Left ventricle myocardium superior (tissue), 1 donor: Measurements from ENCODE around the gene PLA2G2D. TPM values are rescaled to one million over a fixed set of nuclear protein-coding genes. Genes with fewer than 3 reads are reported as not detected.

Source experiments
- ATAC-seq: fragments of 200-7000 bp; cut with Tn5 transposase; one replicate; pipeline ENCODE4 v1.9.1; 2020; ENCODE audit warnings: mild to moderate bottlenecking, moderate library complexity
- DNase-seq: peaks from one replicate; pipeline ENCODE4 v3.0.0-alpha.2; 2020
- intact Hi-C: fragments of 100-400 bp; cut with micrococcal nuclease; formaldehyde crosslinking; loops from one replicate; pipeline ENCODE4 v1.11.0; 2022
- total RNA-seq: library from RNA; stranded (reverse); fragmentation: NEBNext Ultra II Directional; extraction: Animal tissue kit (Norgen Biotek cat#: 25700); gene quantifications from one replicate; pipeline ENCODE4 v1.2.1, GENCODE V29; 2021
- donor health status: DM: no; HTN: yes; CAD: no; lungs with severe emphysema.

The PLA2G2D gene
- total RNA-seq, 1 donor from 2014 or later: not detected

DNA sequence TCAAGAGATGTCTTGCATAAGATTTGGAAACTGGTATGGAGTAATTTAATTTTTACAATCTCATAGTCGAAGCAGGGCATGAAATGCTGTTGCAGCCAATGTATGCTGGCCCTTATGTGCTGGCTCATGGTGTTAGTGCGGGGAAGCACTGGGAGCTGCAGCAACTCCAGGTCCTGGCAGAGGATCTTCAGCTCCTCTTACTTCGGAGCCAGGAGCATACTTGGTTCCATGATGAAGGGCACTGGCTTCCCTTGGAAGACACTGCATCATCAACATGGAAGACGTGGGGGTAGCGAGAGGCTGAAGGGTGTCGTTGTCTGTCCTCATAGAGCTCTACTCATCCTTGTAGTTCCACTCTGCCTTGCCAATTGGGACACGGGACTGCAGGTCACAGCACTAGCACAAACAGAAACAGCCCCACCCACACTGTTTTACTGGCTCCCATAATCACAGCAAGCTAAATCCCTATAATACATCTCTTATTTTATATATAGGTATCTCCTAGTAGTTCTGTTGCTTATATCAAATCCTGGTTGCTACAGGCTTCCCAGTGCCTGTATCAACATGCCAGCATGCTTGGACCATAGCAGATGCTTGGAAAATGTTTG lies 22.4 kb downstream of the PLA2G2D start:
- DNase-seq: no peak
- ATAC-seq: no peak
- intact Hi-C loops: loop anchor here (5.0 kb wide), 1 partner anchor 55 kb away; no protein-coding TSS in a partner anchor

DNA sequence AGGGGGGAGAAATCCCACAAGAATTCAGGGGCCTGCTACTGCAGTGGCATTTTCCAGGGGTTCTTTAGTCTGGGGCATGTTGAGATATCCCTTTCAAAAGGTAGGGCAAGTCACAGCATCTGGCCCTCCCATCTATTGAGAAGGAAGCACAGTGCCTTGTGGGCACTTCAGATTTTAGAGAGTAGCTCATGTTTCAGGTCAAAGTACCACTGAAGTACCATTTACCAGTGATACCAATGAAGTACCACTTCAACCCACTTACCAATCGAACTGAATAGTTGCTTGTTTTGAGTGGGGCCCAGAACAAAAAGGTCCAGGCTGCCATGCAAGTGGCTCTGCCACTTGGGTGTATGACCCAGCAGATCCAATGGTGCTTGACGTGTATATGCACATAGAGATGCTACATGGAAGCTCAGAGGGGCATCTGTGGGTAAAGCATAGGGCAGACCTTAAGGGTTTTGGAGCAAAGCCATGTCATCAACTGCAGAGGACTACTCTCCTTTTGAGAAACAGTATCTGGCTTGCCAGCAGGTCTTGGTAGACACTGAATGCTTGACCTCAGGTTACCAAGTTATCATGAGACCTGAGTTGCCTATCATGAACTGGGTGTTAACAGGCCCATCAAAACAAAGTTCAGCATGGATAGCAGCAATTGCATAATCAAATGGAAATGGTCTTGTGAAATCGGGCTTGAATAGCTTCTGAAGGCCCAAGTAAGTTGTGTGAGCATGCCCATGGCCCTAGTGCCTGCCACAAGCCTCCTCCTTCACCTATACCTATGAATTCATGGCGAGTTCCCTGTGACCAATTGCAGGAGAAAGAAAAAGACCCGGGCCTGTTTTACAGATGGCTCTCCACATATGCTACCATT lies 23.5 kb downstream of the PLA2G2D start:
- no peak for DNase-seq
- intact Hi-C loops: loop anchor here (5.0 kb wide), 1 partner anchor 57 kb away; no protein-coding TSS in a partner anchor
- ATAC-seq: no peak

DNA sequence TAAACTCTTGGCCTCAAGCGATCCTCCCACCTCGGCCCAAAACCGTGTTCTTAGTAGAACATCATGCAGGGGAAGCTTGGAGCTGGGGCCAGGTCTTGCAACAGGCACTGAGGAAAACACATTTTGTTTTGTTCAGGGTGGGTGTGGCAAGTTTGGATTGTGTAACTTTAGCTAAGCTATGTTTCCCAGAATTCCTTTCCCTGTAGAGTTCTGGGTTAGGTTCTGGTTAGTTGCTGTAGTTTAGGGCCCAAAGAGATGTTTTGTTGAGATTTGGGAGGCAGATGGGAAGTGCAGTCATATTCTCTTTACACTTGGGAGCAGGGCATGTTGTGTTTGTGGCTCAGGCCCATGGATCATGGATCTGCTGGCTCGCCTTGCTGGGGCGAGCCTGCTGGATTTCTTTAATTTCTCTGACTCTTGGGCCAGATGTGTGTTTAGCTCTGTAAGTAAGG lies 25.4 kb downstream of the PLA2G2D start:
- intact Hi-C loops: no loop called here
- DNase-seq: peak; percentile 81
- peak; percentile 84 for ATAC-seq

DNA sequence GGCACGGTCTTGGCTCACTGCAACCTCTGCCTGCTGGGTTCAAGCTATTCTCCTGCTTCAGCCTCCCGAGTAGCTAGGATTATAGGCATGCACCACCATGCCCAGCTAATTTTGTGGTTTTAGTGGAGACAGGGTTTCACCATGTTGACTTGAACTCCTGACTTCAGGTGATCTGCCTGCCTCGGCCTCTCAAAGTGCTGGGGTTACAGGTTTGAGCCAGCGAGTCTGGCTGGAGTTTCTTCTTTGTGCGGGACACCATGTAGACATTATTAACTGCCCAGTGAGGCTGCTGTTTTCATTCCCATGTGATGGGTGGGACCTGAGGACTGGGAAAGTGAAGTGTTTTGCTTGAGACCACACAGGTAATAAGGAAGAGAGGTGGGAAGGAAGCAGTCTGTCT lies 26.0 kb downstream of the PLA2G2D start:
- DNase-seq (no peak), ATAC-seq (no peak)
- intact Hi-C loops: no loop called here

DNA sequence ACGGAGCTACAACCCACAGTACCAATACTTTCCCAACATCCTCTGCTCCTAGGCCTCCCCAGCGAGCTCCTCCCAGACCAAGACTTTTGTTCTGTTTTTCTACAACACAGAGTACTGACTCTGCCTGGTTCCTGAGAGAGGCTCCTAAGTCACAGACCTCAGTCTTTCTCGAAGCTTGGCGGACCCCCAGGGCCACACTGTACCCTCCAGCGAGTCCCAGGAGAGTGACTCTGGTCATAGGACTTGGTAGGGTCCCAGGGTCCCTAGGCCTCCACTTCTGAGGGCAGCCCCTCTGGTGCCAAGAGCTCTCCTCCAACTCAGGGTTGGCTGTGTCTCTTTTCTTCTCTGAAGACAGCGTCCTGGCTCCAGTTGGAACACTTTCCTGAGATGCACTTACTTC lies 28.7 kb downstream of the PLA2G2D start:
- intact Hi-C loops: no loop called here
- no peak for ATAC-seq
- no peak for DNase-seq

GRCh38 chr1:20090119-20090518 lies 29.2 kb downstream of the PLA2G2D start:
- ATAC-seq: no peak
- intact Hi-C loops: no loop called here
- no peak for DNase-seq

DNA sequence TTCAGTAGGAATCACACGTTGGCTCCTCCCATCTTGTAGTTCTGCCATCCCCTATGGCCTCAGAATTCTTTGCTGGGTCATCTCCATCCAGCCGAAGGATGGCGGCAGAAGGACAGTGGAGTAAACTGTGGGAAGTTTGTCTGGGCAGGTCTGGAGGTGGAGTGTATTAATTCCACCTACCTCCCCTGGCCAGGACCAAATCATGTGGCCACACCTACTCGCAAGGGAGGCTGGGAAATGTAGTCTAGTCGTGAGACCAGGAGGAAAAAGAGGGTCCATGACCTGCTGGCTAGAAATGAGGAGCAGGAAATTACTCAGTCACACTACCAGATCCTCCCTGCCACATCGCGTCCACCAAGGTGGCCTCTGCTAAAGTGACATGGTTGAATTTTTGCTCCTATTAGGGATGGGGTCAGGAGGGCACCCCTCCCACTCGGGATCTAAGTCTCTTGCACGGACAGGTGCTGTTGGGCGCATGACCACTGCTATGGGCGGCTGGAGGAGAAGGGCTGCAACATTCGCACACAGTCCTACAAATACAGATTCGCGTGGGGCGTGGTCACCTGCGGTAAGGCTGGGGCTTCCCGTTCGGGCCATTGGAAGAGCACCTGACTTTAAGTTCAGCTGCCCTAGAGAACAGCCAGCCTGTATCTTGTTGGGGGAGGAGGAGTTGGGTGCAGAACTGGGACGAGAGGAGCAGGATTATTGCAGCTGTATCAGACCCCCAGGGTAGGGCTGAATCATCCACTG lies 29.8 kb downstream of the PLA2G2D start:
- DNase-seq (no peak), ATAC-seq (no peak)
- intact Hi-C loops: no loop called here

DNA sequence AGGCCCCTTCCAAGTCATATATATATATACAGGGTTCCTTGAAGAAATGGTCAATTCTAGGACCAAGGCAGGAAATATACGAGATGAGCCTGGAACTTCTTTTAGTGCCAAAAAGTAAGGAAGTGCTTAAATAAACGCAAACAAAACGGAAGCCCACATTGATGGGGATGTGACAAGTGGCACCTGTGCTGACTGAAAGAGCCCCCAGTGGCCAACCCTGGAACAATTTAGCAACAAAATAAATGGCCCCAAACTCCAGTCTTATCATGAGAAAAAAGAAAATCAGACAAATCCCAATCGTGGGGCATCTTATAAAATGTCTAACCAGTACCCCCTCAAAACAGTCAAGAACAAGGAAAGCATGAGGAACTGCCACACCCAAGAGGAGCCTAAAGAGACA lies 31.7 kb downstream of the PLA2G2D start:
- intact Hi-C loops: no loop called here
- DNase-seq: no peak
- ATAC-seq: no peak

DNA sequence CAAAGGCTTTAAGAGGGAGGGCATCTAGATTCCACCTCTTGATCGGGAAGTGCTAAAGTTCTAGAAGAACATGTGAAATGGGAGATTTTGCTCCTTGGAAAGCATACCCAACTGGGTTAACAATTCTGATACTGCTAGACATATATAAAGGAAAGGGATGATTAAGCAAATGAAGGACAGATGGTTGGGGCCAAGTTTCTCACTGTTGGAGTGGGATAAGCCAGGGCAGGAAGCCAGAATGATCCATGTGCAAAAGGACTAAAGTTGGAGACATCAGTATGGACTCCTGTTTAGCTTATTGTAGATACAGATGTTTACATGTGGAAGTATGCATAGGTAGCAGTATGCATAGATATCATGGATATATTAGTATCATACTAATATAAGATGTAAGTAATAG lies 32.5 kb downstream of the PLA2G2D start:
- ATAC-seq: no peak
- no peak for DNase-seq
- intact Hi-C loops: no loop called here

DNA sequence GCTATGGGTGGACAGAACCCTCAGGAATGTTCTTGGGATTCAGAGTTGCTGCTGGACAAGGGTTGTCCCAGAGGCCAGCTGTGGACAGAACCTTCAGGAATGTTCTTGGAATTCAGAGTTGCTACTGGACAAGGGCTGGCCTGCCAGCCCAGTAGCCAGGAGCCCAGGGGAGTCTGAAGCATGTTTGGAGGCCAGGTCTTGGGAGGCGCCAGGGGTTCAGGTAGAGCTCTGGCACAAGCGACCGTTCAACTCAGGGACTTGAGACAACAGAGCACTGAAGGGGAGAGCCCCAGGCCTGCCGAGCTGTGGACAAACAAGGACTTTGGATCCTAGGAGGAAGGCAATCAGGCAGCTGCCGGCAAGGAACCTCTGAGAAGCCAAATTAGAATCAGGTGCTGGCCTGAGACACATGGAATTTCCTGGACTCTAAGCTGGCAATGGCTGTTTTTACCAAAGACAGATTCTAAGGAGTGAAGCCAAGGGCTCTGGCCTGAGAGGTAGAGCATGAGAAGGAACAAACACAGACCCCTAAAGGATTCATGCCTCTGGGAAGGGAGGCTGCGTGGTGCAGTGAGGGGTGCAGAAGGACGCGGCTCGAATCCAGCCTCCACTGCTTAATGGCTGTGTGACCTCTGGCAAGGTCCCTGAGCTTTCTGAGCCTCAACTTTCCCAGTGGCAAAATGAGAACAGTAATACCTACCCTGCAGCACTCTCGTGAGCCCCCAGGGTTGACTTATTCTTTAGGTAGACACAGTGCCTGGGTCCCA lies 36.0 kb downstream of the PLA2G2D start:
- peak; percentile 54 for DNase-seq
- intact Hi-C loops: no loop called here
- ATAC-seq: peak; percentile 70

DNA sequence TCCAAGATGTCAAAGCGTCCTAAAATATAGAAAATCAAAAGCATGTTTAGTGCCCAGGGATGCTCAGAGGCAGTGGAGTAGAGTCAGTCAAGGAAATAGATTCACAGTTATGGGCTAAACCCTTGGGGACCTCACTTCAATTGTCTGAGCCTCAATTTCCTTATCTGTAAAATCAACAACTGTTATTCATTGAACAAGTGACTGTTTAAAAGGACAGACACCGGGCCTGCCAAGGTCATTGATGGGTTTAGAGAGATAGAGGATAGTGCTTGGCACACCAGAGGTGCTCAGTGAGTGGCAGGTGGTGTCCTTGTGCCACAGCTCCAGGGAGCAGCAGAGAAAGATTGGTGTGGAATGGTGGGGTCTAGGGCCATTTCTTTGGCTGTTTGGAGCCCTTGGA lies 36.6 kb downstream of the PLA2G2D start:
- intact Hi-C loops: no loop called here
- ATAC-seq: no peak
- DNase-seq: no peak

DNA sequence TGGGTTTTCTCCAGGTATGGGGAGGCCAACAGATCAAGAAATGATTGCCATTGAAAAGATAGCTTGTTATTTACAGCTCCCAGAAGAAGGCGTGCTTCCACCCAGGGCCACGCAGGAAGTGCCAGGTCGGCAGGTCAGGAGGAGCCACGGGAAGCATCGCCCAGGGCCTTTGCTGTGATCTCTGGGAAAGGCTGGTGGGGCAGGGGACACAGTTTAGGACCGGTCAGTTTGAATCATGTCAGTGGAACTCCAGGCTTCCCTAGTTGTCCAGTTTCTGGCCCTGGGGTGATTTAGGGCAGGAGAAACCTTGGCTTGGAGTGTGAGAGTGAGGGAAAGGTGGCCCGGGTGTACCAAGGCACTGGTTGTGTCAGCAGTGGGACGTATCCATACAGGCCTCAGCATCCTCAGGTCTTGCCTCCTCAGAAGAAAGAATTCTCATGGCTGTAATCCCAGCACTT lies 38.0 kb downstream of the PLA2G2D start:
- intact Hi-C loops: no loop called here
- ATAC-seq (no peak), DNase-seq (no peak)

DNA sequence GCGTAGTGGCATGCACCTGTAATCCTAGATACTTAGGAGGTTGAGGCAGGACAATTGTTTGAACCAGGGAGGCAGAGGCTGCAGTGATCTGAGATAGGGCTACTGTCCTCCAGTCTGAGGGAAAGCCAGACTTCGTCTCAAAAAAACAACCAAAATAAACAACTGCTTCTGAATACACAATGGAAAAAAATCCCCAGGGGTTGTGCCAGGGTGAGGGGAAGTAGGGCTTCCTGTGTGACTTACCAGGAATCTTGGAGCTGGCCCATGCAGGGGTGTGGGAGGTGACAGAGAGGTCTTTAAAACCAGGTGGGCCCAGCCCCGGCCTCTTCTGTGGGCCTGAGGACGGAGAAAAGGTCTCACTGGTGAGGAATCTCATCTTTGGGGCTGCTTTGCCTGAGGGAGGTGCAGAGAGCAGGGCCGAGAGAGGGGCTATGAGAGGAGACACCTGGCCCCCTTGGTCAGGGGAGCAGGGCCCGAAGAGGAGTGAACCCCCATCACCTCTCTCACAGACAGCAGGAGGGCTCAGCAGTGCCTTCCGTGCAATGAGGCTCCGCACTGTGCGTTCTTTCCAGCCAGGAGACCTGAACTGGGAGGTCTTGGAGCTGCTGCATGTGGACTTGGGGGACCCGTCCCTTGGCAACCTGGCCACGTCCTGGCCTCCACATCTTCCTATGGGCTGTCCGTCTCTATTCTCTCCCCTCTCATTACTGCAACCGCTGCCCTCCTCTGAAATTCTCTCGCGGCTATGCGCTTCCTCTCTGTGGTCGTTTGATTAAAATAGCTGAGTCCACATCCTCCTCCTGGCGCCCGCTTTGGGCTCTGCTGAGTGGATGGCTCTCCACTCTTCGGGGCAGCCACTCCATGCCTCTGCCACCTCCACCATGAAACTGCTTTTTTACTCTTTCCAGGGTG lies 38.6 kb downstream of the PLA2G2D start:
- DNase-seq (no peak), ATAC-seq (no peak)
- intact Hi-C loops: no loop called here

DNA sequence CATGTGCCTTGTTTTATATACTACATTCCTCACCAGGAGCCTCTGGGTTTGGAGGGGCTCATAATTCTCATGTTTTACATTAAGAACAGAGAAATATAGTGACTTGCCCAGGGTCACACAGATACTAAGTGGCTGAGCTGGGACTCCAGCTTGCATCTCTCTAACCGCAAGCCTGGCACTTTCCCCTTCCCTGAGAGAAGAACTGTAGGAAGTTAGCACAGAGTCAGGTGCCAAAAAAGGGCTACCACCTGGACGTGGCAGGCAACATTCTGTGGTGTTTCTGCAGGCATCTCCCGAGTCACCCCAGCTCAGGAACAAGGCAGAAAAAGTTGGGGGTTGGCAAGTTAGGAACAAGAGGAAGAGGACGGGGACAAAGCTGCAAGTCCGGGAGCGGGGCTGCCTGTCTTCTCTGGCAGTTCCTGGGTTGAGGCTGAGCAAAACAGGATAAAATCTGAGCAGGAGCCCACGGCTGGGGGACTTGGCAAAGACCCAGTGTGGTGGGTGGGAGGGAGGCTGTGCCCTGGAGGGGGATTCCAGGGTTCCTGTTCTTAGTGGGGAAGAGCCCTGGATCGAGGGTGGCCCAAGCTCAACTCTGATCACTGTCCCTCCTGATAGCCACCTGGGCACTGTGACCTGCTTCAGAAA lies 39.6 kb downstream of the PLA2G2D start:
- ATAC-seq (no peak), DNase-seq (no peak)
- intact Hi-C loops: no loop called here

GRCh38 chr1:20078711-20079110 lies 40.6 kb downstream of the PLA2G2D start:
- intact Hi-C loops: no loop called here
- no peak for DNase-seq

DNA sequence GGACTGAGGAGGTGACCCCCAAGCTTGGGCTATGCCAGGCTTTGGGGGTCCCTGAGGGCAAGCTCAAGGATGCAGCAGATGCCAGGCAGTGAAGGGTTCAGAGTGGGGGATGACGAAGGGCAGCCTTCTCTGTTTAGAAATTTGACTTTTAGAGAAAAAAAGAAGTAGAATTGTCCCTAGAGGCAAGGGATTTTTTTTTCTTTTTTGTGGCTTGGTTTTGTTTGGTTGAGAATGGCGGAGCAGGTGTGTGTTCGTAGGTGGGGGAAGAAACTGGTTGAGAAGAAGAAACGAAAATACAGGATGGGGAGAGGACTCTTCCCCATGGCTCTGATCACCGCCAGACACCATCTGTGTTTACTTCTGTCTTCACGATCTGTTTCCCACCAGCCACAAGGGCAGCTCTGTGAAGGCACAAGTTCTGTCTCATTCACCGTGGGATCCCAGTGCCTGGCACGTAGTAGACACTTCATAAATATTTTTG lies 41.1 kb downstream of the PLA2G2D start:
- no peak for DNase-seq
- intact Hi-C loops: no loop called here
- no peak for ATAC-seq

More at GRCh38 chr1:20078711-20079110, 40.6 kb downstream of the PLA2G2D start:
- no peak for ATAC-seq

GRCh38 chr1:20076710-20077461 lies 42.5 kb downstream of the PLA2G2D start:
- ATAC-seq: no peak
- intact Hi-C loops: no loop called here
- no peak for DNase-seq
